Stomach (tissue), 4 donors: ENCODE results near the gene TC2N.
A peak's percentile ranks its signal among the peaks of the same experiment; 100 is the strongest.

Source experiments
- CTCF ChIP-seq, 7 experiments: fragments of 450-650 bp in 4 of 7; fragments of 200-600 bp in 3 of 7; sonication (generic) in 3 of 7; IDR thresholded peaks; one replicate each; pipeline ENCODE4 v1.5.1; 2016 to 2019; ENCODE audit warnings: antibody characterized with exemption in 7 of 7, control low read depth in 2 of 7, mild to moderate bottlenecking in 1 of 7
- POLR2AphosphoS5 ChIP-seq, 3 donors: sonication (generic); formaldehyde crosslinking; IDR thresholded peaks; one replicate each; pipeline ENCODE4 v1.6.1; 2016; ENCODE audit warnings: antibody characterized with exemption in 3 of 3

GRCh38 chr14:91889477-91890211, 22.3 kb upstream of the TC2N start:
- TF ChIP-seq CTCF (IDR thresholded peaks at IDR 0.05), result peak in 1 of 7 experiments; percentile 12
- peak in 2 of 3 donors; percentile 43 for TF ChIP-seq POLR2AphosphoS5 (IDR thresholded peaks at IDR 0.05)
